Measurements from ENCODE around the gene ZNF512. TPM values are rescaled to one million over a fixed set of nuclear protein-coding genes. Genes with fewer than 3 reads are reported as not detected.

ZNF512 gene
- total and polyA plus RNA-seq, 4 donors = 12.1 to 41.7 (median 25.3) TPM

GRCh38 chr2:27636766-27637165, 53.9 kb downstream of the ZNF512 start:
- WGBS, 2 donors = 89 to 92% methylated on average over 5 of the region's 5 CpGs
- intact Hi-C loops (cut with DNase I) = no loop called here

GRCh38 chr2:27638037-27638637, 55.3 kb downstream of the ZNF512 start:
- ATAC-seq (ENCODE audit: low FRiP score) = no peak
- 89 to 90% methylated on average over 3 of the region's 3 CpGs for WGBS, 2 donors
- no peaks in the 10 kb centered on the region for H3K4me1 ChIP-seq (ENCODE audit: control insufficient read depth in 1 of 2, insufficient read depth in 2 of 2, low read length in 2 of 2)
- intact Hi-C loops (cut with DNase I) = no loop called here
- no peaks in the 10 kb centered on the region for H3K27me3 ChIP-seq (ENCODE audit: control insufficient read depth in 1 of 2, insufficient read depth in 2 of 2, low read length in 1 of 2)
- DNase-seq = no peak
- no peak overlapping the region for H3K27ac ChIP-seq (ENCODE audit: low read depth in 1 of 2, low read length in 2 of 2)
- H3K4me3 ChIP-seq (ENCODE audit: low read length in 2 of 2) = no peak overlapping the region
- peaks cover 6 to 8% of the 10 kb centered on the region in 2 donors for H3K36me3 ChIP-seq (ENCODE audit: control insufficient read depth in 1 of 2, insufficient read depth in 2 of 2, low read length in 1 of 2)
- no peaks in the 10 kb centered on the region for H3K9me3 ChIP-seq (ENCODE audit: control insufficient read depth, low read length)

More at GRCh38 chr2:27636766-27637165, 53.9 kb downstream of the ZNF512 start:
- DNase-seq = no peak
- Histone ChIP-seq H3K4me3 (ENCODE audit: low read length in 2 of 2) (no peak overlapping the region), H3K9me3 (ENCODE audit: control insufficient read depth, low read length) (no peaks in the 10 kb centered on the region), H3K36me3 (ENCODE audit: control insufficient read depth in 1 of 2, insufficient read depth in 2 of 2, low read length in 1 of 2) (peaks cover 6 to 8% of the 10 kb centered on the region in 2 donors), H3K27me3 (ENCODE audit: control insufficient read depth in 1 of 2, insufficient read depth in 2 of 2, low read length in 1 of 2) (no peaks in the 10 kb centered on the region), H3K27ac (ENCODE audit: low read depth in 1 of 2, low read length in 2 of 2) (no peak overlapping the region), H3K4me1 (ENCODE audit: control insufficient read depth in 1 of 2, insufficient read depth in 2 of 2, low read length in 2 of 2) (no peaks in the 10 kb centered on the region)
- no peak for ATAC-seq (ENCODE audit: low FRiP score)

DNA sequence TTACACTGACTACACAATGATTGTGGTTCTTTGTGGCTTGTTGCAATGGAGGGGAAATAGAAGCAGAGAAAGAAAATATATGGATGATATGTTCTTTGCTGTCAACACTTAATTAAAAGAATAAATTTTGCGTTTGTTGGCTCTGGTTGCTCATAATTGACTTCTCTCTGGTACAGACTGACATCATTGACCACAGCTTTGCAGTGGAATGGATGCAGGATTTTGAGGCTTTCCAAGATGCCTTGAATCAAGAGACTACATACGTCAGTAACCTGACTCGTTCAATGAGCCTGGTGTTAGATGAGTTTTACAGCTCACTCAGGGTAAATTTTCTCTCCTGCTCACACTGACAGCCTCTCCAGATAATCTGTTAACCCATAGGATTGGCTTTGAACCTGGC, 55.9 kb downstream of the ZNF512 start:
- intact Hi-C loops (cut with DNase I) = no loop called here
- H3K36me3 ChIP-seq (ENCODE audit: control insufficient read depth in 1 of 2, insufficient read depth in 2 of 2, low read length in 1 of 2) = peaks cover 6 to 8% of the 10 kb centered on the region in 2 donors
- no peak overlapping the region for H3K27ac ChIP-seq (ENCODE audit: low read depth in 1 of 2, low read length in 2 of 2)
- H3K4me1 ChIP-seq (ENCODE audit: control insufficient read depth in 1 of 2, insufficient read depth in 2 of 2, low read length in 2 of 2) = no peaks in the 10 kb centered on the region
- no peaks in the 10 kb centered on the region for H3K9me3 ChIP-seq (ENCODE audit: control insufficient read depth, low read length)
- ATAC-seq (ENCODE audit: low FRiP score) = no peak
- DNase-seq = no peak
- 59 to 60% methylated on average over 3 of the region's 3 CpGs for WGBS, 2 donors
- H3K4me3 ChIP-seq (ENCODE audit: low read length in 2 of 2) = no peak overlapping the region
- no peaks in the 10 kb centered on the region for H3K27me3 ChIP-seq (ENCODE audit: control insufficient read depth in 1 of 2, insufficient read depth in 2 of 2, low read length in 1 of 2)

DNA sequence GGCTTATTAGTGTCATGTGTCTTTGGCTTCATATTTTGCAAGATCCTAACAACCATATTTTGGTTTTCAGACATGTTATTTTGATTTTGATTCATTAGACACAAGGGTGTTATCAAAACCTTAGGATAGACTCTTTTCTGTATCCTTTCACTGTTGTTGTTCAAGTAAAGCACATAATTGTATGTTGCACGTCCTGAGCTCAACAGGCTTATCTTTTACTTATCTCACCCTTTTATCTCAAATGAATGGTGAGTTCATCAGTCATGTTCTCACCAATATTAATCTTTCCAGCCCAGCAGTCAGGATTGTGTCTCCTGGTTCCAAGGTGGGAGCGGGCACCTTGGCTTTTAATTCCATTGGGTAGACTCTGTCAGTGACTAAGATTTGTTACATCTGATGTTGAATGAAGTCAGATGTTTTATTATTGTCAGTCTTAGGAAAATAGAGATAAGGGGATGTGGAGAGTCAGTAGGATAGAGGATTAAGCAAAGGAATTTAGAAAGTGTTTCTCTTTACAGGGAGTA, 57.9 kb downstream of the ZNF512 start:
- DNase-seq (no peak), ATAC-seq (ENCODE audit: low FRiP score) (no peak)
- H3K4me3 ChIP-seq (ENCODE audit: low read length in 2 of 2) = no peak overlapping the region
- intact Hi-C loops (cut with DNase I) = no loop called here
- H3K27ac ChIP-seq (ENCODE audit: low read depth in 1 of 2, low read length in 2 of 2) = no peak overlapping the region
- H3K4me1 ChIP-seq (ENCODE audit: control insufficient read depth in 1 of 2, insufficient read depth in 2 of 2, low read length in 2 of 2) = no peaks in the 10 kb centered on the region
- no peaks in the 10 kb centered on the region for H3K9me3 ChIP-seq (ENCODE audit: control insufficient read depth, low read length)
- 70 to 71% methylated on average over 2 of the region's 2 CpGs for WGBS, 2 donors
- H3K27me3 ChIP-seq (ENCODE audit: control insufficient read depth in 1 of 2, insufficient read depth in 2 of 2, low read length in 1 of 2) = no peaks in the 10 kb centered on the region
- H3K36me3 ChIP-seq (ENCODE audit: control insufficient read depth in 1 of 2, insufficient read depth in 2 of 2, low read length in 1 of 2) = peaks cover 3 to 8% of the 10 kb centered on the region in 2 donors

DNA sequence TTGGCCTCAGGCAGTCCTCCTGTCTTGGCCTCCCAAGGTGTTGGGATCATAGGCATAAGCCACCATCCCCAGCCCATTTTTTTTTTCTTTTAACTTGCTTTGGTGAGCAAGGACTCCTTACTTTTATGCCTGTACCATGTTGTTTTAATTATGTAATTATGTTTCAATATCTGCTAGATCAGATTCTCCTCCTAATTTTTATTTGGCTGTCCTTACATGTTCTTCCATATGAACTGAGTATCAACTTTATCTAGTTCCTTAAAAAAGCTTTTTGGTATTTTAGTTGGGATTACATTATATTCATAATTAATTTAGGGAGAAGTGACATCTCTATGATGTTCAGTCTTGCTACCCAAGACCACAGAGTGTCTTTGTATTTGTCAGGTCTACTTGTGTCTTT, 62.4 kb downstream of the ZNF512 start:
- no peak overlapping the region for H3K27ac ChIP-seq (ENCODE audit: low read depth in 1 of 2, low read length in 2 of 2)
- DNase-seq (no peak), ATAC-seq (ENCODE audit: low FRiP score) (no peak)
- H3K27me3 ChIP-seq (ENCODE audit: control insufficient read depth in 1 of 2, insufficient read depth in 2 of 2, low read length in 1 of 2) = no peaks in the 10 kb centered on the region
- no peaks in the 10 kb centered on the region for H3K4me1 ChIP-seq (ENCODE audit: control insufficient read depth in 1 of 2, insufficient read depth in 2 of 2, low read length in 2 of 2)
- no peaks in the 10 kb centered on the region for H3K9me3 ChIP-seq (ENCODE audit: control insufficient read depth, low read length)
- intact Hi-C loops (cut with DNase I) = no loop called here
- H3K36me3 ChIP-seq (ENCODE audit: control insufficient read depth in 1 of 2, insufficient read depth in 2 of 2, low read length in 1 of 2) = peaks cover 3 to 6% of the 10 kb centered on the region in 2 donors
- no peak overlapping the region for H3K4me3 ChIP-seq (ENCODE audit: low read length in 2 of 2)

DNA sequence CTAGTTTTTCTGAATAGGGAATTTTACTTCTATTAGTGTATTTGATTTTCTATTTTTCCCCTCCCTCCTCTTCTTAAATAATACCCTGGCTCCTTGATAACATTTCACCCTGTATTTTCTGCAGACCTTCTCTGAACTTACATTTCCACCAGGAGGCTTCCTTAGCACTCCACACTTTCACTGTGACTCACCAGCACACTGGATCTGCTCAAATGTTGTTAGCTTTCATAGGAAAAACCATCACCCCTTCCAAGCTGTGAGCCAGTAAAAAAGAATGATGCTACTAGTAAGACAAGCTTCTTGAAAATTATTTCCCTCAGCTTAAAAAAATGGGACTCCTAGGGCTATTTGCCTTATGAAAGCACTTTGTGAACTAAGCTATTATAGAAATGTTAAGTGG, 64.4 kb downstream of the ZNF512 start:
- no peak for ATAC-seq (ENCODE audit: low FRiP score)
- peaks cover 3 to 6% of the 10 kb centered on the region in 2 donors for H3K36me3 ChIP-seq (ENCODE audit: control insufficient read depth in 1 of 2, insufficient read depth in 2 of 2, low read length in 1 of 2)
- intact Hi-C loops (cut with DNase I) = no loop called here

GRCh38 chr2:27647737-27648136, 64.9 kb downstream of the ZNF512 start:
- no peak overlapping the region for H3K4me3 ChIP-seq (ENCODE audit: low read length in 2 of 2)
- intact Hi-C loops (cut with DNase I) = no loop called here
- peaks cover 6 to 7% of the 10 kb centered on the region in 2 donors for H3K36me3 ChIP-seq (ENCODE audit: control insufficient read depth in 1 of 2, insufficient read depth in 2 of 2, low read length in 1 of 2)
- no peak overlapping the region for H3K27ac ChIP-seq (ENCODE audit: low read depth in 1 of 2, low read length in 2 of 2)
- ATAC-seq (ENCODE audit: low FRiP score) (no peak), DNase-seq (no peak)
- no peaks in the 10 kb centered on the region for H3K4me1 ChIP-seq (ENCODE audit: control insufficient read depth in 1 of 2, insufficient read depth in 2 of 2, low read length in 2 of 2)
- H3K27me3 ChIP-seq (ENCODE audit: control insufficient read depth in 1 of 2, insufficient read depth in 2 of 2, low read length in 1 of 2) = no peaks in the 10 kb centered on the region
- 89 to 93% methylated on average over 4 of the region's 4 CpGs for WGBS, 2 donors
- no peaks in the 10 kb centered on the region for H3K9me3 ChIP-seq (ENCODE audit: control insufficient read depth, low read length)

More for the DNA sequence above, 64.4 kb downstream of the ZNF512 start:
- Histone ChIP-seq H3K9me3 (ENCODE audit: control insufficient read depth, low read length) (no peaks in the 10 kb centered on the region), H3K27ac (ENCODE audit: low read depth in 1 of 2, low read length in 2 of 2) (no peak overlapping the region), H3K4me1 (ENCODE audit: control insufficient read depth in 1 of 2, insufficient read depth in 2 of 2, low read length in 2 of 2) (no peaks in the 10 kb centered on the region), H3K27me3 (ENCODE audit: control insufficient read depth in 1 of 2, insufficient read depth in 2 of 2, low read length in 1 of 2) (no peaks in the 10 kb centered on the region), H3K4me3 (ENCODE audit: low read length in 2 of 2) (no peak overlapping the region)
- no peak for DNase-seq

- Histone ChIP-seq H3K27ac (ENCODE audit: low read depth in 1 of 2, low read length in 2 of 2) (no peak overlapping the region), H3K36me3 (ENCODE audit: control insufficient read depth in 1 of 2, insufficient read depth in 2 of 2, low read length in 1 of 2) (peaks cover 11 to 19% of the 10 kb centered on the region in 2 donors), H3K9me3 (ENCODE audit: control insufficient read depth, low read length) (no peaks in the 10 kb centered on the region), H3K4me1 (ENCODE audit: control insufficient read depth in 1 of 2, insufficient read depth in 2 of 2, low read length in 2 of 2) (no peaks in the 10 kb centered on the region), H3K27me3 (ENCODE audit: control insufficient read depth in 1 of 2, insufficient read depth in 2 of 2, low read length in 1 of 2) (no peaks in the 10 kb centered on the region), H3K4me3 (ENCODE audit: low read length in 2 of 2) (no peak overlapping the region)
- ATAC-seq (ENCODE audit: low FRiP score) (no peak), DNase-seq (no peak)
- intact Hi-C loops (cut with DNase I) = no loop called here
- 73 to 76% methylated on average over 4 of the region's 4 CpGs for WGBS, 2 donors
Measured at GRCh38 chr2:27651056-27651455, 68.2 kb downstream of the ZNF512 start.

GRCh38 chr2:27652341-27652740, 69.5 kb downstream of the ZNF512 start:
- no peak overlapping the region for H3K27ac ChIP-seq (ENCODE audit: low read depth in 1 of 2, low read length in 2 of 2)
- ATAC-seq (ENCODE audit: low FRiP score) (no peak), DNase-seq (no peak)
- H3K27me3 ChIP-seq (ENCODE audit: control insufficient read depth in 1 of 2, insufficient read depth in 2 of 2, low read length in 1 of 2) = no peaks in the 10 kb centered on the region
- H3K36me3 ChIP-seq (ENCODE audit: control insufficient read depth in 1 of 2, insufficient read depth in 2 of 2, low read length in 1 of 2) = peaks cover 15 to 19% of the 10 kb centered on the region in 2 donors
- no peak overlapping the region for H3K4me3 ChIP-seq (ENCODE audit: low read length in 2 of 2)
- no peaks in the 10 kb centered on the region for H3K4me1 ChIP-seq (ENCODE audit: control insufficient read depth in 1 of 2, insufficient read depth in 2 of 2, low read length in 2 of 2)
- no peaks in the 10 kb centered on the region for H3K9me3 ChIP-seq (ENCODE audit: control insufficient read depth, low read length)
- intact Hi-C loops (cut with DNase I) = no loop called here
